Body of pancreas (tissue), 4 donors: ENCODE measurements around the gene PREX1. TPM values are rescaled to one million over a fixed set of nuclear protein-coding genes. Genes with fewer than 3 reads are reported as not detected.

Experiments used
- ATAC-seq: fragments of 150-250 bp; one replicate; pipeline ENCODE4 v1.9.1; 2016
- DNase-seq, 4 donors: peaks; one replicate each; pipeline ENCODE4 v3.0.0-alpha.2; 2019
- H3K27ac ChIP-seq, 4 donors: fragments of 200-600 bp; sonication (generic); 1 replicate in 3 of 4; 2 replicates in 1 of 4; pipeline versions ENCODE4 v1.5.1 to v1.6.1; 2016 to 2019; ENCODE audit warnings: mild to moderate bottlenecking in 1 of 4, mixed read lengths in 1 of 4, moderate library complexity in 1 of 4
- H3K27me3 ChIP-seq, 2 donors: fragments of 200-600 bp; sonication (generic); one replicate each; pipeline ENCODE4 v1.6.0; 2016; ENCODE audit warnings: mild to moderate bottlenecking in 1 of 2
- H3K36me3 ChIP-seq, 2 donors: fragments of 200-600 bp; sonication (generic); replicated peaks in 1 of 2; 2 replicates each; pipeline ENCODE4 v1.5.1; 2016; ENCODE audit warnings: low read depth in 2 of 2; ENCODE audit not compliant: insufficient read depth in 1 of 2
- H3K4me1 ChIP-seq: fragments of 200-600 bp; sonication (generic); one replicate; pipeline ENCODE4 v1.6.0; 2016
- H3K4me3 ChIP-seq, 2 donors: fragments of 200-600 bp; sonication (generic); 1 replicate in 1 of 2; 2 replicates in 1 of 2; pipeline ENCODE4 v1.5.1; 2016 to 2019
- H3K9me3 ChIP-seq, 3 donors: fragments of 200-600 bp; sonication (generic); 1 replicate in 2 of 3; 2 replicates in 1 of 3; pipeline ENCODE4 v1.5.1; 2016
- CTCF ChIP-seq, 7 experiments: fragments of 450-650 bp in 4 of 7; fragments of 200-600 bp in 3 of 7; sonication (generic) in 3 of 7; IDR thresholded peaks; one replicate each; pipeline ENCODE4 v1.5.1; 2016 to 2019; ENCODE audit warnings: antibody characterized with exemption in 7 of 7
- POLR2A ChIP-seq, 3 donors: fragments of 450-650 bp; IDR thresholded peaks; one replicate each; pipeline ENCODE4 v1.6.1; 2016; ENCODE audit warnings: antibody characterized with exemption in 3 of 3, mild to moderate bottlenecking in 2 of 3
- WGBS, 2 donors: methylation state at CpG; one replicate each; pipeline ENCODE4 v1.1.5; 2017; 5-methylcytosine and 5-hydroxymethylcytosine counted together
- intact Hi-C: fragments of 100-400 bp; cut with DNase I; formaldehyde crosslinking; loops from one replicate; pipeline ENCODE4 v1.15.1; 2023
- total RNA-seq, 2 donors: library from RNA; depleted of rRNA; stranded (reverse); fragments of >200 nt; gene quantifications; one replicate each; pipeline ENCODE4 v1.1.0, GENCODE V29; 2016

PREX1 gene
- total RNA-seq, 2 donors from 2014 or later = 9.1 to 14.5 TPM

GRCh38 chr20:48807051-48807450 is 20.7 kb downstream of the PREX1 start:
- H3K9me3 ChIP-seq = peaks cover 0 to 5% (median 0%) of the 10 kb centered on the region in 3 donors
- H3K36me3 ChIP-seq = no peaks in the 10 kb centered on the region
- TF ChIP-seq CTCF (IDR thresholded peaks at IDR 0.05) = no peak
- TF ChIP-seq POLR2A (IDR thresholded peaks at IDR 0.05) = no peak
- intact Hi-C loops = no loop called here
- ATAC-seq (no peak), DNase-seq (no peak)
- no peaks in the 10 kb centered on the region for H3K27me3 ChIP-seq
- no peak overlapping the region for H3K27ac ChIP-seq
- no peak overlapping the region for H3K4me3 ChIP-seq
- no peaks in the 10 kb centered on the region for H3K4me1 ChIP-seq
- WGBS, 2 donors = 95 to 100% methylated on average over 1 of the region's 1 CpG

DNA sequence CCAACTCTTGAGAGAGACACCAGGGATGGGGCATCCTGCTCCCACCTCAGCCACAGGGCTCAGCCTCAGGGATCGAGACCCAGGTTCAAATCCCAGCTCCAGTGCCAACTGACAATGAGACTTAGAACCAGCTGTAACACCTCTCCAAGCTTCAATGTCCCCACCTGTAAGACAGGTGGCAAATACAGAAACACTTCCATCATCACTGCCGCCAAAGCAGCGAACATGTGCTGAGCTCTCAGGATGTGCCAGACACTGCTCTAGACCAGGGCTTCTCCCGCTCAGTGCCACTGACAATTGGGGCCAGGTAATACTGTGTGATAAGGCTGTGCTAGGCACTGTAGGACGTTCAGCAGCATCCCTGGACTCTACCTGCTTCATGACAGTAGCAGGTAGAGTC is 22.1 kb downstream of the PREX1 start:
- no peak overlapping the region for H3K27ac ChIP-seq
- no peak overlapping the region for H3K4me3 ChIP-seq
- 75% methylated on average over 5 of the region's 5 CpGs; no CpG with 5 or more reads in 1 of the 2 donors for WGBS, 2 donors
- no peaks in the 10 kb centered on the region for H3K27me3 ChIP-seq
- no peak for TF ChIP-seq POLR2A (IDR thresholded peaks at IDR 0.05)
- TF ChIP-seq CTCF (IDR thresholded peaks at IDR 0.05) = no peak
- intact Hi-C loops = no loop called here
- H3K36me3 ChIP-seq = no peaks in the 10 kb centered on the region
- no peak for DNase-seq
- ATAC-seq = no peak
- H3K9me3 ChIP-seq = peaks cover 0 to 5% (median 0%) of the 10 kb centered on the region in 3 donors
- no peaks in the 10 kb centered on the region for H3K4me1 ChIP-seq

GRCh38 chr20:48805286-48805685 is 22.5 kb downstream of the PREX1 start:
- intact Hi-C loops = no loop called here
- DNase-seq (no peak), ATAC-seq (no peak)
- H3K4me1 ChIP-seq = no peaks in the 10 kb centered on the region
- H3K9me3 ChIP-seq = peaks cover 0 to 5% (median 0%) of the 10 kb centered on the region in 3 donors
- H3K27ac ChIP-seq = no peak overlapping the region
- no peaks in the 10 kb centered on the region for H3K27me3 ChIP-seq
- WGBS, 2 donors = 61 to 78% methylated on average over 5 to 8 of the region's 8 CpGs
- H3K4me3 ChIP-seq = no peak overlapping the region
- H3K36me3 ChIP-seq = no peaks in the 10 kb centered on the region
- no peak for TF ChIP-seq CTCF (IDR thresholded peaks at IDR 0.05)
- no peak for TF ChIP-seq POLR2A (IDR thresholded peaks at IDR 0.05)

DNA sequence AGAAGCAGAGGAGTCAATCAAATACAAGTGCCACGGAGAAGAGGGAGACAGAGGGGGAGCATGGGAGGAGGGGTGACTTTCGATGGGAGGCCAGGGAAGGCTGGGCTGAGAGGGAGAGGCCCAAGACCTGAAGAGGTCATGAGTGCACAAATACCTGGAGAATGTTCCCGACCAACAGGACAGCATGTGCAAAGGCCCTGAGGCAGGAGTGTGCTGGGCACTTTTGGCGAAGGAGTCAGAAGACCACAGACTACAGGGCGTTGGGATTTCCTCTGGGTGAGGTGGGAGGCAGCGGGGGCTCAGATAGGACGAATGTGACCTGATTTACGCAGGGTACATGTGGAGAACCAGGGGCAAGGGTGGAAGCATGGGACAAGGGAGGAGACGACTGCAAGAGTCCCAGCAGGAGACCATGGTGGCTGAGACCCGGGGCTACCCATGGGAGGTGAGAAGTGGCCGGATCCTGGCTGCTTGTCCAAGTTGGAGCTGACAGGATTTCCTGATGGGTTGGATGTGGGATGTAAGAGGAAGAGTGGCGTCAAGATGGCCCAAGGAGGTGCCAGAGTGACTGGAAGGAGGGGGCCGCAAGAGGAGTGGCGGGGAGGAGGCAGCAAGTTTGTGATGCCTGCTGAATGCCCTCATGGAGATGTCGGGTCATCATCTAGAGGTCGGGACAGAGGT is 23.4 kb downstream of the PREX1 start:
- no peaks in the 10 kb centered on the region for H3K27me3 ChIP-seq
- H3K36me3 ChIP-seq = no peaks in the 10 kb centered on the region
- ATAC-seq = no peak
- peaks cover 0 to 5% (median 0%) of the 10 kb centered on the region in 3 donors for H3K9me3 ChIP-seq
- DNase-seq = no peak
- intact Hi-C loops = no loop called here
- H3K4me3 ChIP-seq = no peak overlapping the region
- no peak for TF ChIP-seq POLR2A (IDR thresholded peaks at IDR 0.05)
- TF ChIP-seq CTCF (IDR thresholded peaks at IDR 0.05) = no peak
- no peak overlapping the region for H3K27ac ChIP-seq
- WGBS, 2 donors = 76 to 85% methylated on average over 16 of the region's 16 CpGs
- no peaks in the 10 kb centered on the region for H3K4me1 ChIP-seq
